HG03460 (cell line): ENCODE data around the gene METTL25.
"Not testable (repeated sequence)": the region's sequence is repeated elsewhere in the genome, so short reads cannot be mapped to it uniquely, and the experiment has no call there.

Source experiments
- ATAC-seq: cut with Tn5 transposase; IDR thresholded peaks from one replicate; pipeline ENCODE4 v1.9.1; 2021; ENCODE audit not compliant: unreplicated experiment

The METTL25 gene

DNA sequence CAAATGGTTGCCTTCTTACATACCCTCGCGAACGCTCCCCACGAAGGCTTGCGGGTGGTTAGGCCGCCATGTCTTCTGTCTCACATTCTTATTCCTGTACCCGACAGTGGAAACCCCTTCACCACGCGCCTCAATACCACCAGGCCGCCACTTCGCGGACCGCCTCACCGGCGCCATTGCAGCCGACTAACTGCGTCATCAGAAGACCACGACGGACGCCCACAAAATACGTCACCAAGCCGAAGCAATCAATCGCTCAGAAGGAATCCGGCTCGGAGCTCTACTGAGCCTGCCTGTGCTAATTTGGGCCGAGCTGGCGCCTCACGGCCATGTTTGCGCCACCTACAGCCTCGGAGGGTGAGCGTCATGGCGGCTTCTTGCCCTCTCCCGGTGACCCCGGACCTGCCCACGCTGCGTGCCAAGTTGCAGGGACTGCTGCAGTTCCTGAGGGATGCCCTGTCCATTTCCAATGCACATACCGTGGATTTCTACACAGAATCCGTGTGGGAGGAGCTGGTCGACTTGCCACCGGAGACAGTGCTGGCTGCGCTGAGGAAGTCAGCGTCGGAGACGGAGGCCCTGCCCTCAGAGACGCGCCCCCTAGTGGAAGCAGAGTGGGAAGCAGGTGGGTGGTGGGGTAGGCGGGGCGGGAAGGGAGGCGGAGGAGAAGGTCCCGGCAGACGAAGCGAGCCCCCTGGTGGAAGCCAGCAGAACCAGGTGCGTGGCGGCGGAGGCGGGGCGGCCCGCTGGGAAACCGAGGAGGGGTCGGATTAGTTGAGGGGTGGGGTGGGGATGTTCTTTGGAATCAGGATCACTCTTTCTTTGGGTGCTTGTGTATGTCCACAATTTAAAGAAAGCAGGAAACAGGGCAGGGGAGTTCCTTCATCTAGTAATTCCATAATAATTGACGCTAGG lies at the start of gene METTL25, which contains the start of gene CCDC59:
TSS of gene METTL25 (plus strand) at position 330 of the 915 bp plus-strand sequence. CDS start at position 367, 37 bp downstream.
TSS of gene CCDC59 (minus strand) at position 188 of the 915 bp plus-strand sequence. CDS start at position 177, 11 bp downstream.
- ATAC-seq, result peak; percentile 94

DNA sequence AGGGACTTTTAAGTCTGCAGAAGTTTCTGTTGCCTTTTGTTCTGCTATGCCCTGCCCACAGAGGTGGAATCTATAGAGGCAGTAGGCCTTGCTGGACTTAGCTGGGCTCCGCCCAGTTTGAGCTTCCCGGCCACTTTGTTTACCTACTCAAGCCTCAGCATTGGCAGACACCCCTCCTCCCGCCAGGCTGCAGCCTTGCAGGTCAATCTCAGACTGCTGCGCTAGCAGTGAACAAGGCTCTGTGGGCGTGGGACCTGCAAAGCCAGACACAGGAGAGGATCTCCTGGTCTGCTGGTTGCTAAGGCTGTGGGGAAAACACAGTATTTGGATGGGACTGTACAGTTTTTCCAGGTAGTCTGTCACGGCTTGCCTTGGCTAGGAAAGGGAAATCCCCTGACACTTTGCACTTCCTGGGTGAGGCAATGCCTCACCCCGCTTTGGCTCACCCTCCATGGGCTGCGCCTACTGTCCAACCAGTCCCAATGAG lies 43.9 kb upstream of the METTL25 start:
- ATAC-seq, result no peak

DNA sequence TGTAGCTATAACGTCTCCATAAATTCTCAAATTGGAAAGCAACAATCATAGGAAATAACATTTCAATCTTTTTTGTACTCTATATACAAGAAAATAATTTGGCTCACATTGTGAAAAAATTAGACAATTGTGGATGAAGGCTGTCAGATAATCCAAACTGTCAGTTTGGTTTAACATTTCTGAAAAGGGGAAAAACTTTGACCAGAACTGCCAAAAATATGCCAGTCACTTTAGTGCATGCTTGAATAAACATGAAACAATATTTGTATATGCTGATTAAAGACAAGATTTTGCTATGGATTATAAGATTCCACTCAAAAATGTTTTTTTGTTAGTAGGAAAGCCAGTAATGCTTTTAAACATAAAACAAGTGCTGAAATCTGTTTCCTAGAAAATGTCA lies 39.1 kb upstream of the METTL25 start:
- no peak for ATAC-seq

GRCh38 chr12:82325540-82326336 lies 32.6 kb upstream of the METTL25 start:
- ATAC-seq, result no peak

- peak; percentile 62 for ATAC-seq
Observed at GRCh38 chr12:82326905-82327503, 31.3 kb upstream of the METTL25 start.

- no peak for ATAC-seq
Observed at GRCh38 chr12:82327861-82328260, 30.5 kb upstream of the METTL25 start.

- ATAC-seq, result no peak
Observed at GRCh38 chr12:82329508-82329907, 28.8 kb upstream of the METTL25 start.

DNA sequence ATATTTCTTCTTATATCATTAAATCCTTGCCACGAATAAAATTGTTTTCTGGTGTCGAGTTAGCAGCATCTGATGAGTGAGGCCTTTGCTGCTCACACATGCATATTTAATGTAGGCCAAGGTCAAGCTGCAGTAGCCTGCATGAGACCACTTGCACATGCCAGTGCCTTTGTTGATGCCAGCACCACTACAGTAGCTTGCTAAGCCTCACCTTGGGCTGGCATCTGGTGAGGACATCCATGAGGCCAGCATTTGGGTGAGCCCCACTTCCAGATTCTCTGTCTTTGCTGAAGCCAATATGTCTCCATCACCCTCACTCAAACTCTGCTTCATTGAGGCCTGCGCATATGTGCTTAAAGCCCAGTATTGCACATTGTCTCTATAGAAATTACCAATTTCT lies 8.2 kb upstream of the METTL25 start:
- no peak for ATAC-seq

GRCh38 chr12:82351390-82351789 lies 6.9 kb upstream of the METTL25 start:
- no peak for ATAC-seq

DNA sequence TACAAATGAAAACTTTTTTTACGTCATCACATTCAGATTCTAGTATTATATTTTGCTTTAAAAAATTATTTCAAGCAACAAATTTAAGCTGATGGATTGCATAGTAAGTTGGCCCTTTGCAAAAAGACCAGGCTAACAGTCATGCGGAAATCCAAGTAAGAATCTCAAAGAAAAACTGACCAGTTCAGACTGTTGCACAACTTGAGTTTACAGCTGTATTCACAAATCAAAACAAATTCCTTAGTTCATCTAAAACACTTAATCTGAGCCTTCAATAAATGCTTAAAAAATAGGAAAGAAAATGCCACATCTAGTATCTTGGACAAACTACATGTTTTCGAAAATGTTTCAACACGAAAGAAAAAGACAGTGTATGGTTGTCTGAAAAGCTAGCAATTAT lies 989 bp upstream of the METTL25 start:
- no peak for ATAC-seq

DNA sequence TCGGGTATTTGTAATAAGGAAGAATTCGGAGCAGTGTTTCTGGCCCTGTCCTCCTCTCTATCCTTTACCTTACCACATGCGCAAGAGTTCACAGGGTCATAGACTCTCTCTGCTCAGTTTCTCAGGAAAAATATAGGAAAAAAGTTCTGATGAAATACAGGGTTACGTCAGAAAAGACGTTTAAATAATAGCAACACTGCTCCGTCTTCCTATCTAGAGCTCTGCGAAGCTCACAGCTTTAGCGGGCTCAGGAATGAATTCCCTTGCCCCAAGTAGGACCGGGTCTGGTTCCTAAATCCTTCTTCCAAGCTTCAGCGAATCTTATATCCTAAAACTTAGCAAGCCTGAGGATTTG lies 507 bp upstream of the METTL25 start:
- no peak for ATAC-seq

GRCh38 chr12:82359115-82359478 lies 768 bp downstream of the METTL25 start:
- ATAC-seq, result peak; percentile 5

DNA sequence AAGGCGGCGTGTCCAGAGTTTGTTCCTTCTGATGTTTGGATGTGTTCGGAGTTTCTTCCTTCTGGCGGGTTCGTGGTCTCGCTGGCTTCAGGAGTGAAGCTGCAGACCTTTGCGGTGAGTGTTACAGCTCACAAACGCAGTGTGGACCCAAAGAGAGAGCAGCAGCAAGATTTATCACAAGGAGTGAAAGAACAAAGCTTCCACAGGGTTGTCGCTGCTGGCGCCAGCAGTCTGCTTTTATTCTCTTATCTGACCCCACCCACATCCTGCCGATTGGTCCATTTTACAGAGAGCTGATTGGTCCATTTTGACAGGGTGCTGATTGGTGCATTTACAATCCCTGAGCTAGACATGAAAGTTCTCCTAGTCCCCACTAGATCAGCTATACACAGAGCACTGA lies 2.5 kb downstream of the METTL25 start:
- not testable (repeated sequence) for ATAC-seq

GRCh38 chr12:82361461-82361915 lies 3.2 kb downstream of the METTL25 start:
- ATAC-seq, result no peak

GRCh38 chr12:82363990-82364389 lies 5.7 kb downstream of the METTL25 start:
- ATAC-seq, result no peak

- peak; percentile 55 for ATAC-seq
Observed at GRCh38 chr12:82366197-82366596, 7.9 kb downstream of the METTL25 start.

DNA sequence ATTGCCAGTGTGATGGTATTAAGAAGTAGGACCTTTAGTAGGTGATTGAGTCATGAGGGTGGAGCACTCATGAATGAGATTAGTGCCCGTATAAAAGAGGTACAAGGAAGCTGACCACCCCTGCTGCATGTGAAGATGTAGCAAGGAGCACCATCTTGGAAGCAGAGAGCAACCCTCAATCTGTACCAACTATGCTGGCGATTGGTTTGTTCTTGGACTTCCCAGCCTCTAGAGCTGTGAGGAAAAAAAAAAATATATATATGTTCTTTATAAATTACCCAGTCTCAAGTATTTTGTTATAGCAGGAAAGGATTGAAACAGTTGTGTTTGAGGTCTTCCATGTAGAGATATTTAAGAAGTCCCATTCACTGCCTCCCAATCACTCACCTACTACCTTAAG lies 16.9 kb downstream of the METTL25 start:
- no peak for ATAC-seq

GRCh38 chr12:82378997-82379396 lies 20.7 kb downstream of the METTL25 start:
- ATAC-seq, result no peak

DNA sequence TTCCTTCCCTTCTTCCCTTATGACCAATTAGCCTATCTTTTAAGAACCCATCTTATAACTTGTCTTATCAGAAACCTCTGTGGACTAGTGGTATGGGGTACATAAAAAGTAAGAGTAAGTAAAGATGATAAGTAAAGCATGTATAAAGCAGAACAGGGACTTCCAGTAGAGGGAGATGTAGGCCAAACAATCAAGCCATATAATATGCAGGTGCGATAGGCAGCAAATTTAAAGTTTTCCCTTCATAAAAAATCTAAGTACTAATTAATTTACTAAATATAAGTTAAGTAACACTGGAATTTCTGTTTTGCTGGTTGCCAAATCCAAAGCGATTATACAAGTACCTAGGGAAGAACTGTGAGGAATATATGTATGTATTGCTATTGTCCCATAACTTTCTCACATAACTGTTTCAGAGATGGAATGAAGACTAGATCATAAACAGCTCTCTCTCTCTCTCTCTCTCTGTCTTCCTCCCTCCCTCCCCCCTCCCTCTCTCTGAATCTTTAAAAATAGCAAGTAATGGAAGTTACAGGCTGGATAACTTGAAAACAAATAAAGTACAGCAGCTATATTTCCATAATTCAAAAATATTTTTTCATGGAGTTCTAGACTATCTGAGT lies 25.7 kb downstream of the METTL25 start:
- peak; percentile 68 for ATAC-seq

GRCh38 chr12:82398879-82399278 lies 40.5 kb downstream of the METTL25 start:
- no peak for ATAC-seq

DNA sequence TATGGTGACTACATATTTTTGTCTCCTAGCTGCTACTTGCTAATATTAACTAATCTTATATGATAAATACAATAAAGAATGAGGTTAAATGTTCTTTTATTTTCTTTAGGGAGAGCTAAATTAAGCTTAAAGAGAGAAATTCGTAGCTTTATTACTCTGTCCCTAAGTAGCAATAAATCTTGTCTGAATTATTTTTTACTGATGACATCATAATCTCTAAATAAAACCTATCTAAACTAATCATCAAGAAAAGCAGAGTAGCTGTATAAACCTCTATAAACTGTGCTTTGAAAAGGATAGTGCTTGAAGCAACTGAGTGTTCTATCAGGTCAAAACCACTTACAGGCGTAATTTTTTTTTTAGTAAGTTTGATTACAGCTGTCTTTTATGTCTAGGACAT lies 42.5 kb downstream of the METTL25 start:
- no peak for ATAC-seq
